HepG2 (cell line): ENCODE results near the gene MTTP. TPM values are rescaled to one million over a fixed set of nuclear protein-coding genes. Genes with fewer than 3 reads are reported as not detected.

Source experiments
- ATAC-seq: fragments of 200-7000 bp; cut with Tn5 transposase; 3 replicates; pipeline ENCODE4 v1.9.1; 2020; ENCODE audit warnings: mild to moderate bottlenecking, moderate library complexity
- BruUV-seq: library from RNA; stranded (reverse); fragments of 400-500 nt; replicated peaks from 2 replicates; lab custom pipeline; 2021; lab: Mats Ljungman, UMichigan
- CTCF ChIA-PET: fragments of 300-600 bp; formaldehyde crosslinking; extraction: SDS; loops from one replicate; lab custom pipeline; 2021; ENCODE audit warnings: low total read pairs, inconsistent platforms, low intra/inter-chr PET ratio; lab: Yijun Ruan, JAX
- POLR2A ChIA-PET: fragments of 350-600 bp; sonication (Branson Sonifier 250); formaldehyde crosslinking; loops from one replicate; lab custom pipeline; 2020; ENCODE audit warnings: antibody characterized with exemption, inconsistent platforms; lab: Yijun Ruan, JAX
- DNase-seq: peaks from one replicate; pipeline ENCODE4 v3.0.0-alpha.2; 2015; ENCODE audit warnings: low spot score
- FAIRE-seq: peaks from 3 replicates; lab custom pipeline; 2011; peaks lifted over from hg19 to GRCh38; lab: Jason Lieb, UNC
- H2AFZ ChIP-seq: one replicate; pipeline ENCODE4 v1.6.1; 2011; ENCODE audit warnings: low read length, inconsistent platforms
- H3K27ac ChIP-seq: fragments of 300-600 bp; 3 replicates; pipeline ENCODE4 v1.8.0; 2011; ENCODE audit warnings: mixed run types, mild to moderate bottlenecking, mixed read lengths, low read length, inconsistent platforms; ENCODE audit not compliant: insufficient read depth; ENCODE audit errors: extremely low read length
- H3K27me3 ChIP-seq, 2 experiments: fragments of 200-600 bp in 1 of 2; 2 replicates in 1 of 2; 3 replicates in 1 of 2; pipeline versions ENCODE4 v1.6.0 to v1.8.0; 2011; ENCODE audit warnings: low read length in 2 of 2, mild to moderate bottlenecking in 2 of 2, moderate library complexity in 2 of 2, inconsistent platforms in 1 of 2; ENCODE audit not compliant: insufficient read depth in 2 of 2, control insufficient read depth in 1 of 2
- H3K36me3 ChIP-seq, 2 experiments: fragments of 200-600 bp in 1 of 2; replicated peaks in 1 of 2; 2 replicates in 1 of 2; 3 replicates in 1 of 2; pipeline versions ENCODE4 v1.5.1 to v1.8.0; 2011; ENCODE audit warnings: low read length in 2 of 2, inconsistent platforms in 1 of 2; ENCODE audit not compliant: insufficient read depth in 2 of 2, control insufficient read depth in 1 of 2
- H3K4me1 ChIP-seq: 2 replicates; pipeline ENCODE4 v1.5.1; 2012; ENCODE audit warnings: low read length, inconsistent platforms; ENCODE audit not compliant: insufficient read depth
- H3K4me2 ChIP-seq: 2 replicates; pipeline ENCODE4 v1.6.0; 2011; ENCODE audit warnings: low read depth, low read length, inconsistent platforms
- H3K4me3 ChIP-seq, 3 experiments: fragments of 200-600 bp in 1 of 3; sonication (generic), shearing (Covaris generic) in 1 of 3; replicated peaks in 1 of 3; 2 replicates each; pipeline ENCODE4 v1.5.1; 2011 to 2016; ENCODE audit warnings: low read length in 3 of 3, inconsistent platforms in 2 of 3, low read depth in 2 of 3, mild to moderate bottlenecking in 2 of 3, control low read depth in 1 of 3, mixed read lengths in 1 of 3; ENCODE audit not compliant: insufficient read depth in 1 of 3
- H3K79me2 ChIP-seq: one replicate; pipeline ENCODE4 v1.6.1; 2011; ENCODE audit warnings: low read length, inconsistent platforms; ENCODE audit not compliant: insufficient read depth
- H3K9ac ChIP-seq: 2 replicates; pipeline ENCODE4 v1.6.0; 2011; ENCODE audit warnings: mild to moderate bottlenecking, low read depth, low read length, inconsistent platforms; ENCODE audit not compliant: insufficient read depth
- H3K9me3 ChIP-seq: 2 replicates; pipeline ENCODE4 v1.5.1; 2012; ENCODE audit warnings: mild to moderate bottlenecking, low read length
- H4K20me1 ChIP-seq: 2 replicates; pipeline ENCODE4 v1.6.0; 2011; ENCODE audit warnings: inconsistent platforms, mild to moderate bottlenecking, low read length, moderate library complexity; ENCODE audit not compliant: insufficient read depth
- BCL6 ChIP-seq: IDR thresholded peaks from 2 replicates; pipeline ENCODE4 v1.6.1; 2016; ENCODE audit warnings: missing genetic modification reagents, missing compliant biosample characterization
- ELF3 ChIP-seq: IDR thresholded peaks from 2 replicates; pipeline ENCODE4 v1.6.1; 2016; ENCODE audit warnings: missing genetic modification reagents, missing compliant biosample characterization
- ESRRA ChIP-seq: sonication (generic); formaldehyde crosslinking; IDR thresholded peaks from 2 replicates; pipeline ENCODE4 v1.5.1; 2020; ENCODE audit warnings: mild to moderate bottlenecking, low read depth, missing genetic modification reagents
- HDAC2 ChIP-seq: sonication (generic); formaldehyde crosslinking; IDR thresholded peaks from 2 replicates; pipeline ENCODE4 v1.4.0; 2020; ENCODE audit warnings: missing genetic modification reagents
- ISL2 ChIP-seq: sonication (generic); formaldehyde crosslinking; IDR thresholded peaks from 2 replicates; pipeline ENCODE4 v1.5.0; 2020; ENCODE audit warnings: missing genetic modification reagents
- NCOA5 ChIP-seq: sonication (generic); formaldehyde crosslinking; IDR thresholded peaks from 2 replicates; pipeline ENCODE4 v1.4.0; 2020; ENCODE audit warnings: missing genetic modification reagents
- PAX8 ChIP-seq: sonication (generic); formaldehyde crosslinking; IDR thresholded peaks from 2 replicates; pipeline ENCODE4 v1.8.0; 2022; ENCODE audit warnings: mild to moderate bottlenecking, missing genetic modification reagents, borderline replicate concordance
- REL ChIP-seq: sonication (generic); formaldehyde crosslinking; conservative IDR thresholded peaks from 2 replicates; pipeline ENCODE4 v1.8.0; 2022; ENCODE audit warnings: mild to moderate bottlenecking, missing genetic modification reagents, moderate library complexity
- TARDBP ChIP-seq: sonication (generic); formaldehyde crosslinking; IDR thresholded peaks from 2 replicates; pipeline ENCODE4 v1.8.0; 2022; ENCODE audit warnings: mild to moderate bottlenecking, missing genetic modification reagents
- ZBTB38 ChIP-seq: sonication (generic); formaldehyde crosslinking; IDR thresholded peaks from 2 replicates; pipeline ENCODE4 v1.5.1; 2020; ENCODE audit warnings: mild to moderate bottlenecking, missing genetic modification reagents
- ZNF441 ChIP-seq: sonication (generic); formaldehyde crosslinking; IDR thresholded peaks from 2 replicates; pipeline ENCODE4 v1.7.0; 2021; ENCODE audit warnings: missing genetic modification reagents, borderline replicate concordance
- ZNF672 ChIP-seq: sonication (generic); formaldehyde crosslinking; IDR thresholded peaks from 2 replicates; pipeline ENCODE4 v1.8.1; 2022; ENCODE audit warnings: missing genetic modification reagents
- ZNF724P ChIP-seq: sonication (generic); formaldehyde crosslinking; IDR thresholded peaks from 2 replicates; pipeline ENCODE4 v1.8.0; 2022; ENCODE audit warnings: missing genetic modification reagents, borderline replicate concordance
- WGBS: methylation state at CpG from one replicate; pipeline ENCODE4 v1.1.6; 2017; ENCODE audit warnings: low lambda C conversion rate; 5-methylcytosine and 5-hydroxymethylcytosine counted together
- in situ Hi-C: cut with HindIII; loops from 2 replicates; pipeline ENCODE4 v1.10.0; 2017; ENCODE audit warnings: low pct_unique_long_range_greater_than_20kb; ENCODE audit not compliant: extremely low pct_ligation_motif_present
- intact Hi-C: fragments of 100-400 bp; cut with micrococcal nuclease; formaldehyde crosslinking; loops from one replicate; pipeline ENCODE4 v1.10.0; 2022; ENCODE audit not compliant: unreplicated experiment
- polyA plus RNA-seq, 8 experiments: library from polyadenylated mRNA; depleted of rRNA in 3 of 8; stranded (reverse) in 7 of 8; unstranded in 1 of 8; fragments of >200 nt; fragmentation: Illumina TruSeq in 4 of 8; extraction: Trizol in 4 of 8; gene quantifications; 2 replicates each; pipeline versions ENCODE4 v1.2.1 to v1.2.3, GENCODE V29; 2011 to 2016; ENCODE audit warnings: low read depth in 4 of 8, missing spikeins in 1 of 8, mixed read lengths in 1 of 8; ENCODE audit not compliant: insufficient read depth in 1 of 8
- total RNA-seq, 5 experiments: library from RNA; depleted of rRNA; stranded (reverse); fragments of >200 nt; fragmentation: Illumina TruSeq; extraction: Trizol; gene quantifications; 2 replicates each; pipeline ENCODE4 v1.2.3, GENCODE V29; 2016; ENCODE audit warnings: low read depth in 1 of 5
- TF ChIP-seq, protein P1 (sequence below): sonication (generic); formaldehyde crosslinking; IDR thresholded peaks from 2 replicates; pipeline ENCODE4 v1.4.0; 2020; ENCODE audit warnings: mild to moderate bottlenecking, missing genetic modification reagents, borderline replicate concordance
- TF ChIP-seq, protein P2 (sequence below): sonication (generic); formaldehyde crosslinking; IDR thresholded peaks from 2 replicates; pipeline ENCODE4 v1.4.0; 2020; ENCODE audit warnings: missing genetic modification reagents
- TF ChIP-seq, protein P3 (sequence below): IDR thresholded peaks from 2 replicates; pipeline ENCODE4 v1.6.1; 2016; ENCODE audit warnings: missing genetic modification reagents, missing compliant biosample characterization

MTTP gene
- total and polyA plus RNA-seq, 2 of the 13 experiments (the other 11 are each of a cell fraction or from before 2014, with no cell fraction given) = 84.7 to 102 TPM

DNA sequence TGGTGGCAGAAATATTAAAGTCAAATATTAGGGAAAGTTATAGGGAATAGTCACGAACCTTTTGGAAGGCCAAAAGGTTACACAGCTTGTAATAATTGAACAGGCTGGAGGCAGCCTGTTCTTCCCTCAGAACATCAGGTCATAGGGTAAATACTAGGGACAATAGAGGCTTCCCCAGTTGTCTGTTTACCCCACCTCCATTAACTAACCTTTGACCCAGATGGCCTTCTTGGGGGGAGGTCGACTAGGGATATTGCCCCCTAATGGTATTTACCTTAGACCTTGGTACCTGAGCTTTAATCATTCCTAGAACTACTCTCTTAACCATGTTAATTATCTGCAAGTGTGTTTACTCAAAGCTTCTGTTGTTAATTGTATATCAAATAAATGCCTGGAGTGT, 37.8 kb upstream of the MTTP start:
- intact Hi-C loops = no loop called here
- peaks cover 26% of the 10 kb centered on the region for H3K4me1 ChIP-seq
- ATAC-seq (peak; percentile 71), FAIRE-seq (no peak), DNase-seq (peak; percentile 22)
- ChIA-PET CTCF (no interaction called here), POLR2A (no interaction called here)
- no peak overlapping the region for H3K27ac ChIP-seq
- H4K20me1 ChIP-seq = no peaks in the 10 kb centered on the region
- peaks cover 0 to 3% of the 10 kb centered on the region in 2 experiments; a peak in 1 of 5 replicates for H3K27me3 ChIP-seq
- H3K9ac ChIP-seq = no peak overlapping the region
- no TSS peak for BruUV-seq
- no peaks in the 10 kb centered on the region for H3K79me2 ChIP-seq
- H3K4me2 ChIP-seq = peak overlapping the region; percentile 13; the same call in 1 of the 2 replicates
- no peaks in the 10 kb centered on the region for H3K36me3 ChIP-seq
- H2AFZ ChIP-seq = no peak overlapping the region
- in situ Hi-C loops = no loop called here
- H3K4me3 ChIP-seq = no peak overlapping the region
- 0% methylated on average over 2 of the region's 2 CpGs for WGBS
- H3K9me3 ChIP-seq = no peaks in the 10 kb centered on the region
- TF ChIP-seq ELF3 (CRISPR knock-in tag) = no peak
- no peak for TF ChIP-seq ZNF441 (CRISPR knock-in tag)
- TF ChIP-seq ESRRA (CRISPR knock-in tag) = no peak
- TF ChIP-seq NCOA5 (CRISPR knock-in tag) = no peak
- TF ChIP-seq, protein P1, sequence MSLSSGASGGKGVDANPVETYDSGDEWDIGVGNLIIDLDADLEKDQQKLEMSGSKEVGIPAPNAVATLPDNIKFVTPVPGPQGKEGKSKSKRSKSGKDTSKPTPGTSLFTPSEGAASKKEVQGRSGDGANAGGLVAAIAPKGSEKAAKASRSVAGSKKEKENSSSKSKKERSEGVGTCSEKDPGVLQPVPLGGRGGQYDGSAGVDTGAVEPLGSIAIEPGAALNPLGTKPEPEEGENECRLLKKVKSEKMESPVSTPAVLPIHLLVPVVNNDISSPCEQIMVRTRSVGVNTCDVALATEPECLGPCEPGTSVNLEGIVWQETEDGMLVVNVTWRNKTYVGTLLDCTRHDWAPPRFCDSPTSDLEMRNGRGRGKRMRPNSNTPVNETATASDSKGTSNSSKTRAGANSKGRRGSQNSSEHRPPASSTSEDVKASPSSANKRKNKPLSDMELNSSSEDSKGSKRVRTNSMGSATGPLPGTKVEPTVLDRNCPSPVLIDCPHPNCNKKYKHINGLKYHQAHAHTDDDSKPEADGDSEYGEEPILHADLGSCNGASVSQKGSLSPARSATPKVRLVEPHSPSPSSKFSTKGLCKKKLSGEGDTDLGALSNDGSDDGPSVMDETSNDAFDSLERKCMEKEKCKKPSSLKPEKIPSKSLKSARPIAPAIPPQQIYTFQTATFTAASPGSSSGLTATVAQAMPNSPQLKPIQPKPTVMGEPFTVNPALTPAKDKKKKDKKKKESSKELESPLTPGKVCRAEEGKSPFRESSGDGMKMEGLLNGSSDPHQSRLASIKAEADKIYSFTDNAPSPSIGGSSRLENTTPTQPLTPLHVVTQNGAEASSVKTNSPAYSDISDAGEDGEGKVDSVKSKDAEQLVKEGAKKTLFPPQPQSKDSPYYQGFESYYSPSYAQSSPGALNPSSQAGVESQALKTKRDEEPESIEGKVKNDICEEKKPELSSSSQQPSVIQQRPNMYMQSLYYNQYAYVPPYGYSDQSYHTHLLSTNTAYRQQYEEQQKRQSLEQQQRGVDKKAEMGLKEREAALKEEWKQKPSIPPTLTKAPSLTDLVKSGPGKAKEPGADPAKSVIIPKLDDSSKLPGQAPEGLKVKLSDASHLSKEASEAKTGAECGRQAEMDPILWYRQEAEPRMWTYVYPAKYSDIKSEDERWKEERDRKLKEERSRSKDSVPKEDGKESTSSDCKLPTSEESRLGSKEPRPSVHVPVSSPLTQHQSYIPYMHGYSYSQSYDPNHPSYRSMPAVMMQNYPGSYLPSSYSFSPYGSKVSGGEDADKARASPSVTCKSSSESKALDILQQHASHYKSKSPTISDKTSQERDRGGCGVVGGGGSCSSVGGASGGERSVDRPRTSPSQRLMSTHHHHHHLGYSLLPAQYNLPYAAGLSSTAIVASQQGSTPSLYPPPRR (CRISPR knock-in tag) = peak; percentile 60; the same call in 1 of the 2 replicates
- TF ChIP-seq TARDBP = no peak
- 0 out of 2 replicates have a peak, but pooled peaks have one; percentile 28 for TF ChIP-seq ISL2 (CRISPR knock-in tag)
- TF ChIP-seq ZNF672 = no peak
- no peak for TF ChIP-seq ZBTB38
- TF ChIP-seq ZNF724P = no peak
- TF ChIP-seq, protein P2, sequence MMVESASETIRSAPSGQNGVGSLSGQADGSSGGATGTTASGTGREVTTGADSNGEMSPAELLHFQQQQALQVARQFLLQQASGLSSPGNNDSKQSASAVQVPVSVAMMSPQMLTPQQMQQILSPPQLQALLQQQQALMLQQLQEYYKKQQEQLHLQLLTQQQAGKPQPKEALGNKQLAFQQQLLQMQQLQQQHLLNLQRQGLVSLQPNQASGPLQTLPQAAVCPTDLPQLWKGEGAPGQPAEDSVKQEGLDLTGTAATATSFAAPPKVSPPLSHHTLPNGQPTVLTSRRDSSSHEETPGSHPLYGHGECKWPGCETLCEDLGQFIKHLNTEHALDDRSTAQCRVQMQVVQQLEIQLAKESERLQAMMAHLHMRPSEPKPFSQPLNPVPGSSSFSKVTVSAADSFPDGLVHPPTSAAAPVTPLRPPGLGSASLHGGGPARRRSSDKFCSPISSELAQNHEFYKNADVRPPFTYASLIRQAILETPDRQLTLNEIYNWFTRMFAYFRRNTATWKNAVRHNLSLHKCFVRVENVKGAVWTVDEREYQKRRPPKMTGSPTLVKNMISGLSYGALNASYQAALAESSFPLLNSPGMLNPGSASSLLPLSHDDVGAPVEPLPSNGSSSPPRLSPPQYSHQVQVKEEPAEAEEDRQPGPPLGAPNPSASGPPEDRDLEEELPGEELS (CRISPR knock-in tag) = peak; percentile 42; the same call in 1 of the 2 replicates
- TF ChIP-seq PAX8 (CRISPR knock-in tag) = no peak
- peak; percentile 78 for TF ChIP-seq BCL6
- no peak for TF ChIP-seq HDAC2
- TF ChIP-seq, protein P3, sequence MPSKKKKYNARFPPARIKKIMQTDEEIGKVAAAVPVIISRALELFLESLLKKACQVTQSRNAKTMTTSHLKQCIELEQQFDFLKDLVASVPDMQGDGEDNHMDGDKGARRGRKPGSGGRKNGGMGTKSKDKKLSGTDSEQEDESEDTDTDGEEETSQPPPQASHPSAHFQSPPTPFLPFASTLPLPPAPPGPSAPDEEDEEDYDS (CRISPR knock-in tag) = no peak
- no peak for TF ChIP-seq REL (CRISPR knock-in tag)
